Coronary artery (tissue), 2 donors: ENCODE measurements around the gene DIAPH3.

ENCODE experiments used
- DNase-seq: peaks from one replicate; pipeline ENCODE4 v3.0.0-alpha.2; 2017; ENCODE audit warnings: low spot score
- H3K27ac ChIP-seq, 2 donors: fragments of 200-600 bp; sonication (generic); one replicate each; pipeline ENCODE4 v1.5.1; 2016 to 2019
- H3K4me3 ChIP-seq: fragments of 200-600 bp; sonication (generic); 2 replicates; pipeline ENCODE4 v1.5.1; 2016; ENCODE audit warnings: mild to moderate bottlenecking, moderate library complexity
- CTCF ChIP-seq: fragments of 200-600 bp; sonication (generic); IDR thresholded peaks from one replicate; pipeline ENCODE4 v1.5.1; 2019; ENCODE audit warnings: antibody characterized with exemption

Gene DIAPH3

GRCh38 chr13:60028021-60028420, 135.7 kb downstream of the DIAPH3 start:
- Histone ChIP-seq H3K27ac (no peak overlapping the region), H3K4me3 (no peak overlapping the region)
- no peak for TF ChIP-seq CTCF
- DNase-seq: no peak

- Histone ChIP-seq H3K4me3 (no peak overlapping the region), H3K27ac (no peak overlapping the region)
- DNase-seq: no peak
- no peak for TF ChIP-seq CTCF
Measured at GRCh38 chr13:60026286-60026685, 137.4 kb downstream of the DIAPH3 start.

DNA sequence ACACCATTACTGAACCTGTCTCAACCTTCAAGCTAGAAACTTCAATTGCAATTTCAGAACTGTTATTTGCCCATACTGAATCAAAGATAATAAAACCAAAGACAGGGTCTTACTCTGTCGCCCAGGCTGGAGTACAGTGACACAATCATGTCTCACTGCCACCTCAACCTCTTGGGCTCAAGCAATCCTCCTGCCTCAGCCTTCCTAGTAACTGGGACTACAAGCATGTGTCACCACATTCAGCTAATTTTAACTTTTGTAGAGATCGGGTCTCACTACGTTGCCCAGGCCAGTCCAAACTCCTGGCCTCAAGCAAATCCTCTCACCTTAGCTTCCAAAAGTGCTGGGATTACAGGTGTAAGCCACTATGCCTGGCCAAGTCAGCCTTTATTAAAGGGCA, 143.4 kb downstream of the DIAPH3 start:
- Histone ChIP-seq H3K27ac (no peak overlapping the region), H3K4me3 (no peak overlapping the region)
- no peak for TF ChIP-seq CTCF
- DNase-seq: no peak

- Histone ChIP-seq H3K27ac (no peak overlapping the region), H3K4me3 (no peak overlapping the region)
- no peak for DNase-seq
- TF ChIP-seq CTCF: no peak
Measured at GRCh38 chr13:60019119-60019993, 144.4 kb downstream of the DIAPH3 start.

DNA sequence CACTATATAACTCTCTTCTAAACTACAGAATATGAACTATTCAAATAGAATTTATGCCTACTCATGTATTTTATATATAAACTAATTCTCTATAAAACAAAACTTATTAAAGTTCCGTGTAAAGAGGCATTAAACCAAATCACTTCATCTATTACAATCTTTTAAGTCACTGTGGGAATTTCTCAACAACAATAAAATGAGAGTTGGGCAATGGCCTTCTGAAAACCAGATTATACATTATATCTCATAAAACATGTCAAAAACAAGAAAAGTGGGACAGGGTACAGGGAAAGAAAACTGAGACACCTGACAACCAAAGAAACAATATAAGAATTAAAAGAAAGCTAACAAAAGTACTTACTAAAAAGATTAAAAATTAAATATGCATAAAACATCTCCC, 145.2 kb downstream of the DIAPH3 start:
- no peak for DNase-seq
- Histone ChIP-seq H3K27ac (no peak overlapping the region), H3K4me3 (no peak overlapping the region)
- no peak for TF ChIP-seq CTCF

DNA sequence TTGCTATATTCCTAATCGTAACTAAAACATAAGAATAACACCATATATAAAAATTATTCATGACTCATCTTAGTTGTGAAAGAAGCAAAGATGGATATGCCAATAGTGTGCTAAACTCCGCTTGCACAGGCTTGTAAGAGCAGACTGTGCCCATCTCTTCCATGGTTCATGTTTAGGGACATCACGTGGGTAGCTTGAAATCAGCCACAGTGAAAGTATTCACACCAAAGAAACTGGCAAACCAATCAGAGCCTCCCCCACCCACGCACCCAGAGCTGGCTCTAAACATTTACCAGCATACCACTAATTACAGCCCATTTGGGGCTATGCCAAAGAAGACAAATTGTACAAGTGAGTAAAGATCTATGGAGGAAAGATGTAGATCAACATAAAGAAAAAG, 147.5 kb downstream of the DIAPH3 start:
- DNase-seq: no peak
- TF ChIP-seq CTCF: no peak
- Histone ChIP-seq H3K27ac (no peak overlapping the region), H3K4me3 (no peak overlapping the region)

DNA sequence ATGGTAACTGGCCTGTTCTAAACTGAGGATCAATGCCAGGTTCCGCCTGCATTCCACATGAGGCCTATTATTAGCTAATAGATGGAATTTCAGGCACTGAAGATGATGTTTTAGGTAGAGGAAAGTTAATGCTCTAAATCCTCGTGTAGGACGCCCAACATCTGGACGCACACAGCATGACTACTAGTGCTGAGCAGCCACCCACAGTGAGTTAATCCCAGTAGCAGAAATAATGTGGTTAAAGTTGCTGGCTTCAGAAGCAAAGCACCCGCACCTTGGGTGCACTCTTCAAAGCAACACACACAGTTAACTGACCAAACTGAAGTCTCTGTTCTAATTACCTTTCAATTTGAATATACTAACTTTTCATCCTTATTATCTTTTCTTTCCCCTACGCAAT, 150.6 kb downstream of the DIAPH3 start:
- Histone ChIP-seq H3K4me3 (no peak overlapping the region), H3K27ac (no peak overlapping the region)
- DNase-seq: no peak
- TF ChIP-seq CTCF: no peak
